NB4 (cell line): ENCODE results near the gene LAG3.

Experiments
- DNase-seq: peaks from one replicate; pipeline ENCODE4 v3.0.0; 2010; ENCODE audit warnings: low read depth
- H3K4me3 ChIP-seq: one replicate; pipeline ENCODE4 v1.5.1; 2011; ENCODE audit warnings: mild to moderate bottlenecking, low read depth, low read length, moderate library complexity
- MYC ChIP-seq: IDR thresholded peaks from 2 replicates; pipeline ENCODE4 v1.6.1; 2011; ENCODE audit warnings: low read depth, low read length
- POLR2A ChIP-seq: IDR thresholded peaks from 2 replicates; pipeline ENCODE4 v1.6.1; 2011; ENCODE audit warnings: mild to moderate bottlenecking; ENCODE audit not compliant: insufficient read length; ENCODE audit errors: extremely low read depth
- TF ChIP-seq, protein P1 (sequence below): IDR thresholded peaks from 2 replicates; pipeline ENCODE4 v1.6.1; 2011; ENCODE audit warnings: low read depth, low read length
- TF ChIP-seq, protein P2 (sequence below): IDR thresholded peaks from one replicate; pipeline ENCODE4 v1.5.1; 2012; ENCODE audit warnings: low read depth, low read length

LAG3 gene

DNA sequence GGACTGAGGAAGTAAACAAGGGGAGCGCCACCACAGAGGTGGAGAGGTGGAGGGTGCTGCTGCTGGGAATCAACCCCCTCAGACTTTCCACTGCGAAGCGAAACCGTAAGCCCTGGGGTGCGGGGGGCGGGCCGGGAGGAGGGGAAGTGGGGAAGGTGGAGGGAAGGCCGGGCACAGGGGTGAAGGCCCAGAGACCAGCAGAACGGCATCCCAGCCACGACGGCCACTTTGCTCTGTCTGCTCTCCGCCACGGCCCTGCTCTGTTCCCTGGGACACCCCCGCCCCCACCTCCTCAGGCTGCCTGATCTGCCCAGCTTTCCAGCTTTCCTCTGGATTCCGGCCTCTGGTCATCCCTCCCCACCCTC is at the start of gene LAG3:
LAG3 (plus strand) TSS at position 190 of the 365 bp plus-strand sequence. CDS start 333 bp downstream, outside the sequence.
- TF ChIP-seq, protein P1, sequence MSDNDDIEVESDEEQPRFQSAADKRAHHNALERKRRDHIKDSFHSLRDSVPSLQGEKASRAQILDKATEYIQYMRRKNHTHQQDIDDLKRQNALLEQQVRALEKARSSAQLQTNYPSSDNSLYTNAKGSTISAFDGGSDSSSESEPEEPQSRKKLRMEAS = no peak
- TF ChIP-seq, protein P2, sequence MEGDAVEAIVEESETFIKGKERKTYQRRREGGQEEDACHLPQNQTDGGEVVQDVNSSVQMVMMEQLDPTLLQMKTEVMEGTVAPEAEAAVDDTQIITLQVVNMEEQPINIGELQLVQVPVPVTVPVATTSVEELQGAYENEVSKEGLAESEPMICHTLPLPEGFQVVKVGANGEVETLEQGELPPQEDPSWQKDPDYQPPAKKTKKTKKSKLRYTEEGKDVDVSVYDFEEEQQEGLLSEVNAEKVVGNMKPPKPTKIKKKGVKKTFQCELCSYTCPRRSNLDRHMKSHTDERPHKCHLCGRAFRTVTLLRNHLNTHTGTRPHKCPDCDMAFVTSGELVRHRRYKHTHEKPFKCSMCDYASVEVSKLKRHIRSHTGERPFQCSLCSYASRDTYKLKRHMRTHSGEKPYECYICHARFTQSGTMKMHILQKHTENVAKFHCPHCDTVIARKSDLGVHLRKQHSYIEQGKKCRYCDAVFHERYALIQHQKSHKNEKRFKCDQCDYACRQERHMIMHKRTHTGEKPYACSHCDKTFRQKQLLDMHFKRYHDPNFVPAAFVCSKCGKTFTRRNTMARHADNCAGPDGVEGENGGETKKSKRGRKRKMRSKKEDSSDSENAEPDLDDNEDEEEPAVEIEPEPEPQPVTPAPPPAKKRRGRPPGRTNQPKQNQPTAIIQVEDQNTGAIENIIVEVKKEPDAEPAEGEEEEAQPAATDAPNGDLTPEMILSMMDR = no peak
- no peak for TF ChIP-seq MYC
- TF ChIP-seq POLR2A = no peak
- no peak for DNase-seq
- H3K4me3 ChIP-seq = no peak within 1 kb of the TSS

DNA sequence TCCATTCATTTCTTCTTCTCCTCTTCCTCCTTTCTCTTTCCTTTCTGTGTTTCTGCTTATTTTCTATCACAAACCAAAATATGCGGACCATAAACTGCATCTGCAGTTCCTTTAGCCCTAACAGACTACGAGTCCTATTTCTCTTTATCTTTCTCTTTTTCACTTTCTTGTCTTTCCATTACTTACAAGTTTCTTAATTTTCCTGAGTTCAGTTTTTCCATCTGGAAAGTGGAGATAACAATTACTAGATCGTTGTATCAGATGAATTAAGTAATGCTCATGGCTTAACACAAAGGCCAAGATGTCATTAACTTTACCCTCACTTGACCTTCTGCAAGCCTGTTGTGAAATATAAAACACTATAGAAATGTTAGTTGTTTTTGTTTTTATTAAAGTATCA is 49.5 kb upstream of the LAG3 start:
- TF ChIP-seq, protein P1 = no peak
- TF ChIP-seq MYC (no peak), POLR2A (no peak)
- TF ChIP-seq, protein P2 = no peak
- peak overlapping the region; percentile 75 for H3K4me3 ChIP-seq
- no peak for DNase-seq

DNA sequence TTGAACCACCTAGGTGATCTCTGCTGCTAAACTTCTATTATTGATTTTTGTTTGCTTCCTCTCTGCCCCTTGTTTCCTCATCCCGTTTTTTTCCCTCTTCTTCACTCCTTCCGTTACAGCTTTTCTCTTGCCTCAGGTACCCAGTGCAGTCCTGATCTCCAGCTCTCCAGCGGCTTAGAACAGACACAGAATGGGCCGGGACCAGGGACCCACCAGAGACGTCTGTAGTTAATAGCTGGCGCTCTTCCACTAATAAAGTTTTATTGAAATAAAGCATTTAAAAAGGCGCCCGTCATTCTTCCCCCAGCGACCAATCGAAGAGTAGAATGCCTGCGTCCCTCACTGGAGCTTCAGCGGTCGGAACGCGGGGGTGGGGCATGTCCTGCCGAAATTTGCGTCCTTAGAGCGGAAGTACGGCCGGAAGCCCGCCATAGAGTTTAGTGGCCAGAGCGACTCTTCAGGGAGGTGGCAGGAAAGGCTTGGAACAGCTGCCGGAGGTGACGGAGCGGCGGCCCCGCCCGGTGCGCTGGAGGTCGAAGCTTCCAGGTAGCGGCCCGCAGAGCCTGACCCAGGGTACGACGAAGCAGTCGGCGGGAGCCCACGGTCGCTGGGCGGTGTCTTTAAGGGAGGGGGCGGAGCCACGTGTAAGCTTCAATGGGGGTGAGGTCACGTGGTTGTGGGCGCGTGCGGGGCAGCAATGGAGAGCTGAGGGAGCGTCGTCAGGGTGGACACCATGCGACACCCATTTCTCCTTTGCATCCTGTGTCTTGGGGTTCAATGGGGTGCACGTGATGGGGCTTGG is 48.5 kb upstream of the LAG3 start, which contains the start of gene COPS7A:
COPS7A (plus strand) TSS at position 440 of the 802 bp plus-strand sequence. CDS start 611 bp downstream, outside the sequence.
- DNase-seq = peak; percentile 99
- TF ChIP-seq, protein P2 = no peak
- TF ChIP-seq, protein P1 = peak; percentile 100
- TF ChIP-seq POLR2A (peak; percentile 72), MYC (peak; percentile 99)
- H3K4me3 ChIP-seq = peak within 1 kb of the TSS; percentile 75

DNA sequence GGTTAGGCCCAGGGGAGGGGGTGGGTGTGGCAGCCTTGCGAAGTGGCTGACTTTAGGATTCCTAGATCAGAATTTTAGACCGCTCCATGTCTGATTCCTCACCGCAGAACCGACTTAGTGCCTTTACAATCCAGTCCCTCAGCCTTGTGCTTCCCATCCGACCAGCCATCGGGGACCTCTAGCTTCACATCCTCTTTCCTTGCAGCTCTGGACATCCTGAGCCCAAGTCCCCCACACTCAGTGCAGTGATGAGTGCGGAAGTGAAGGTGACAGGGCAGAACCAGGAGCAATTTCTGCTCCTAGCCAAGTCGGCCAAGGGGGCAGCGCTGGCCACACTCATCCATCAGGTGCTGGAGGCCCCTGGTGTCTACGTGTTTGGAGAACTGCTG is 47.9 kb upstream of the LAG3 start:
- DNase-seq = peak; percentile 73
- TF ChIP-seq POLR2A = no peak
- no peak for TF ChIP-seq MYC
- TF ChIP-seq, protein P1 = no peak
- TF ChIP-seq, protein P2 = no peak
- H3K4me3 ChIP-seq = peak overlapping the region; percentile 75

DNA sequence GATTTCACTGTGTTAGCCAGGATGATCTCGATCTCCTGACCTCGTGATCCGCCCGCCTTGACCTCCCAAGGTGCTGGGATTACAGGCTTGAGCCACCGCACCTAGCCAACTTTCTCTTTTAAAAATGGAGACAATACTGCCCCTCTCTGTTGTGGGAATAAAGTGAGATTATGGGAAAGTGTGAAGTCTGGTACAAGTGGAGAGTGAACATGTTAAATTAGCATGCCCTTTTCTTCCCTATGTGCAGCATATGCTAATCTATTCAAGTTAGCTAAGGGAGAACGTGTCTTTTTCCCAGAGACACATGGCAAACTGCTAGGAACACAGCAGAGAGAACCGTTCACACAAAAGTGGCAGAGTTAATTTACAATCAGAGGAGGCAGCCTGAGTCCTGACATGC is 47.0 kb upstream of the LAG3 start:
- no peak for DNase-seq
- H3K4me3 ChIP-seq = no peak overlapping the region
- TF ChIP-seq MYC = no peak
- TF ChIP-seq, protein P2 = no peak
- TF ChIP-seq, protein P1 = no peak
